ENCODE results near the gene NFATC2.

Gene NFATC2

GRCh38 chr20:51389543-51390264 lies 152.8 kb downstream of the NFATC2 start (continued):
- TF ChIP-seq CSRNP3 (CRISPR knock-in tag; IDR thresholded peaks at IDR 0.05) (no peak), RARB (CRISPR knock-in tag; IDR thresholded peaks at IDR 0.05) (no peak)

- no peak for ATAC-seq
- TF ChIP-seq RARB (CRISPR knock-in tag; IDR thresholded peaks at IDR 0.05), result no peak
Measured at GRCh38 chr20:51388756-51389542, 153.6 kb downstream of the NFATC2 start.

- ATAC-seq, result no peak
- TF ChIP-seq CSDC2 (CRISPR knock-in tag; IDR thresholded peaks at IDR 0.05) (no peak), BACH2 (CRISPR knock-in tag; IDR thresholded peaks at IDR 0.05; ENCODE audit: borderline replicate concordance) (no peak), RARB (CRISPR knock-in tag; IDR thresholded peaks at IDR 0.05) (no peak), TOX (CRISPR knock-in tag; IDR thresholded peaks at IDR 0.05; ENCODE audit: borderline replicate concordance) (no peak), SNAI2 (CRISPR knock-in tag; IDR thresholded peaks at IDR 0.05) (no peak), TSHZ2 (CRISPR knock-in tag; IDR thresholded peaks at IDR 0.05) (no peak), ZFP3 (CRISPR knock-in tag; IDR thresholded peaks at IDR 0.05) (no peak), GLIS3 (CRISPR knock-in tag; IDR thresholded peaks at IDR 0.05) (no peak), PPARA (CRISPR knock-in tag; IDR thresholded peaks at IDR 0.05; ENCODE audit: borderline replicate concordance) (no peak), CREB5 (CRISPR knock-in tag; IDR thresholded peaks at IDR 0.05; ENCODE audit: low read depth) (no peak), ZNF70 (CRISPR knock-in tag; IDR thresholded peaks at IDR 0.05) (no peak), ARNTL (CRISPR knock-in tag; IDR thresholded peaks at IDR 0.05; ENCODE audit: borderline replicate concordance, low read depth) (no peak), POU6F1 (CRISPR knock-in tag; IDR thresholded peaks at IDR 0.05; ENCODE audit: borderline replicate concordance, low read depth) (no peak), ISL1 (CRISPR knock-in tag; IDR thresholded peaks at IDR 0.05) (no peak), PATZ1 (CRISPR knock-in tag; IDR thresholded peaks at IDR 0.05; ENCODE audit: borderline replicate concordance) (no peak), ZFP30 (CRISPR knock-in tag; IDR thresholded peaks at IDR 0.05) (no peak), TCF4 (CRISPR knock-in tag; IDR thresholded peaks at IDR 0.05; ENCODE audit: borderline replicate concordance) (no peak), ZNF565 (CRISPR knock-in tag; conservative IDR thresholded peaks at IDR 0.05; ENCODE audit: low read depth) (no peak), OSR1 (CRISPR knock-in tag; IDR thresholded peaks at IDR 0.05) (no peak), ZNF8 (CRISPR knock-in tag; IDR thresholded peaks at IDR 0.05) (no peak)
Measured at GRCh38 chr20:51388227-51388626, 154.3 kb downstream of the NFATC2 start.
